Left lung (tissue), 14 donors: Measurements from ENCODE around the gene ERICH2. TPM values are rescaled to one million over a fixed set of nuclear protein-coding genes. Genes with fewer than 3 reads are reported as not detected.

Experiments
- ATAC-seq: fragments of 200-7000 bp; cut with Tn5 transposase; one replicate; pipeline ENCODE4 v1.9.1; 2020; ENCODE audit warnings: moderate library complexity
- DNase-seq, 4 donors: peaks; one replicate each; pipeline ENCODE4 v3.0.0-alpha.2; 2013 to 2020
- H3K27ac ChIP-seq, 2 donors: fragments of 200-600 bp; sonication (generic) in 1 of 2; one replicate each; pipeline versions ENCODE4 v1.5.0 to v1.8.0; 2020 to 2021
- H3K27me3 ChIP-seq, 2 donors: fragments of 200-600 bp; sonication (generic) in 1 of 2; one replicate each; pipeline versions ENCODE4 v1.5.0 to v1.8.0; 2020 to 2021
- H3K36me3 ChIP-seq, 2 donors: fragments of 200-600 bp; sonication (generic) in 1 of 2; one replicate each; pipeline versions ENCODE4 v1.5.0 to v1.8.0; 2020 to 2021
- H3K4me1 ChIP-seq, 2 donors: fragments of 200-600 bp; one replicate each; pipeline ENCODE4 v1.8.0; 2021
- H3K4me3 ChIP-seq, 2 donors: fragments of 200-600 bp; sonication (generic) in 1 of 2; one replicate each; pipeline versions ENCODE4 v1.5.0 to v1.8.0; 2020 to 2021; ENCODE audit warnings: mild to moderate bottlenecking in 1 of 2
- H3K9me3 ChIP-seq, 2 donors: fragments of 200-600 bp; sonication (generic) in 1 of 2; one replicate each; pipeline versions ENCODE4 v1.5.0 to v1.8.0; 2020 to 2021
- CTCF ChIP-seq, 2 donors: fragments of 200-600 bp; sonication (generic) in 1 of 2; IDR thresholded peaks; one replicate each; pipeline versions ENCODE4 v1.5.0 to v1.8.0; 2021; ENCODE audit warnings: antibody characterized with exemption in 2 of 2
- intact Hi-C, 2 donors: fragments of 100-400 bp; cut with DNase I; formaldehyde crosslinking; loops; one replicate each; pipeline versions ENCODE4 v1.11.2 to v1.14.2; 2022
- long read RNA-seq, 12 donors: library from polyadenylated mRNA in 2 of 12; unstranded in 2 of 12; transcript quantifications; one replicate each; pipeline ENCODE4 v2.0.0 and lab custom pipeline, GENCODE V29; 2019 to 2026
- polyA plus RNA-seq, 6 donors: library from polyadenylated mRNA; unstranded; fragments of 120-200 nt; gene quantifications; one replicate each; pipeline ENCODE4 v1.2.1, GENCODE V29; 2013; ENCODE audit not compliant: insufficient read length in 6 of 6
- total RNA-seq, 2 donors: library from RNA; stranded (reverse); fragmentation: NEBNext Ultra II Directional; extraction: Animal tissue kit (Norgen Biotek cat#: 25700); gene quantifications; one replicate each; pipeline ENCODE4 v1.2.1, GENCODE V29; 2021
- donor health status: DM: no; HTN: yes; CAD: no.
- donor health status: DM: no; HTN: no; CAD: no.

ERICH2 gene, protein sequence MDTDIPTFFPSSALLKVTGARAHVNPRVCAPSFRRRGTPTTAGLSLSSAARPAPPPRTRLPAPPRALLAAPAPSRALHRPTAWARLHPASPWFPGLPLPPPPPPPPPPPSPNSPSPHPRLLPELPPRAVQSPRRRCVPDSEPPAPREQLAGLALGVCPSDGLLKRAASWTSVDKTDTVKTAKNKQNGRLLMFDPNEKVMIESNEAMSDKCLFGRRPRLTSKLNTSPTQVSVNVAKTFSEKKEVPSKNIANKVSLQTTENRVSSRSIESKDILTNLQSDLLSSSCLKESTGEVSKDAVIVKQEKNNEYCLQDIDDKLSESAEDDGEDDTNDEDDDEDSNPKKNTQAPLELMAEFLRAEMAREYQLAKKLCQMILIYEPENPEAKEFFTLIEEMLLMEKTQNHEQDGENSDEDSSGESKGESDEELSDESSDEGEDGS
- total RNA-seq: 1 to 10 TPM; 3.3 to 6.2 TPM
- 10 to 100 TPM; 10.1 to 14.4 (median 12.4) TPM for polyA plus RNA-seq
- long read RNA-seq, donor 1: 0 reads
- long read RNA-seq, donor 2: 0 reads
- long read RNA-seq, donor 3: 0 reads
- long read RNA-seq, donor 4: 0 reads
- long read RNA-seq, donor 5: 0 reads
- long read RNA-seq, donor 6: 0 reads
- long read RNA-seq, donor 7: 0 reads
- long read RNA-seq, donor 8: 0 reads
- long read RNA-seq, donor 9: 0 reads
- long read RNA-seq, donor 10, partial matches to known transcripts: 4 of 18 reads
- long read RNA-seq, donor 10, other reads (novel, unspliced or antisense): 14 of 18 reads
- long read RNA-seq, donor 11: 0 reads
- long read RNA-seq, donor 12: 0 reads

DNA sequence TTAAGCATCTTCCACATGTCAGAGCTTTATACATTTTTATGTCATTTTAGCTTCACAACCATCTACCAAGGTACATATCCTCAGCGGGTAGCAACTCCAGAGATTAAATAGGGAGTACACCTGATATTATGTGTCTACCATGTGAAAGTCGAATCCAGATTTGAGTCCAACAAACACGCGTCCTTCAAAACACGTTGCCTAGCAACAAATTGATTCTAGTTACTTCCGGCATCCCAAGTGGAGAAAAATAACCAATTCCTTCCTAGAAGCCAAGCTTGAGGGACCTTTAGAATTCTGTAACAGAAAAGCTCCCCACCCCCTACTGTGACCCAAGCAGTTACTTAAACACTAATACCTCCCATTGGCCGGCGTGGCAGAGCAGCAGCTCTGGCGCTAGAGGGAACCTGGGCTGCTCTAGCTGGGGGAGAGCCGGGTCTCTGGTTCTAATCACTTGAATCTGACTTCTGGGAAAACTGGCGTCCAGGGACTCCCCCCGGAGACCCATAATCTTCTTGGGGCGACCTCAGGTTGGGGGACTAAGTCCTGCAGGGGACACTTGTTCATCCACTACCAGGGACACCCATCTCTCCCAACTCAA is at the start of gene ERICH2:
TSS of gene ERICH2 (plus strand) at position 371 of the 598 bp plus-strand sequence. CDS start 304 bp downstream, outside the sequence.
- intact Hi-C loops: no loop called here
- Histone ChIP-seq H3K4me1 (peaks cover 0 to 16% of the 10 kb centered on the region in 2 donors), H3K27ac (peak within 1 kb of the TSS; percentile 77), H3K36me3 (no peaks in the 10 kb centered on the region), H3K9me3 (no peaks in the 10 kb centered on the region), H3K4me3 (peak within 1 kb of the TSS; percentile 58 to 61), H3K27me3 (peaks cover 0 to 33% of the 10 kb centered on the region in 2 donors)
- peak; percentile 62 to 84 (median 74) for DNase-seq
- peak; percentile 79 for ATAC-seq
- TF ChIP-seq CTCF (IDR thresholded peaks at IDR 0.05): no peak

GRCh38 chr2:170721678-170722077 is 48.5 kb upstream of the ERICH2 start:
- peaks cover 13 to 75% of the 10 kb centered on the region in 2 donors for H3K27me3 ChIP-seq
- no peaks in the 10 kb centered on the region for H3K36me3 ChIP-seq
- H3K4me3 ChIP-seq: no peak overlapping the region
- no peak for DNase-seq
- H3K9me3 ChIP-seq: no peaks in the 10 kb centered on the region
- peaks cover 3 to 7% of the 10 kb centered on the region in 2 donors for H3K4me1 ChIP-seq
- no peak for TF ChIP-seq CTCF (IDR thresholded peaks at IDR 0.05)
- no peak overlapping the region for H3K27ac ChIP-seq
- intact Hi-C loops: no loop called here
- ATAC-seq: no peak

DNA sequence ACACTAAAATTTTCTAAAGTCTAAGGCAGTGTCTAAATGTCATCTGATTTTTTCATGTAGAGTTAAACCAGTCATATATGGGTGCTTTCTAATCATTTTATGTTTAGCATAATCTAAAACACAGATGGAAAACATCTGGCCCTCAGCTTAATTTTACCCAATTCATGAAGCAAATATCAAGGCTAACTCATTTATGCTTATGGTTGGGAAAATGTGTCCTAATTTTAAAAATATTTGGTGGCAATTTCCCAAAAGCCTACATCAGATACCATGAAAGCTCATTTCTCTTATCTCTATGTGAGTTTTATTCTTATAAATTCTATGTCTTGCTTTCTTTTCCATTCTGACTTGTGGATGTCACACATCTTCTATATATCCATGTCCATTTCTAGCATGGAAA is 47.9 kb upstream of the ERICH2 start:
- ATAC-seq (no peak), DNase-seq (no peak)
- H3K4me1 ChIP-seq: peaks cover 0 to under 1% of the 10 kb centered on the region in 2 donors
- H3K27me3 ChIP-seq: peaks cover 7 to 68% of the 10 kb centered on the region in 2 donors
- no peaks in the 10 kb centered on the region for H3K9me3 ChIP-seq
- H3K4me3 ChIP-seq: no peak overlapping the region
- H3K36me3 ChIP-seq: no peaks in the 10 kb centered on the region
- intact Hi-C loops: no loop called here
- H3K27ac ChIP-seq: no peak overlapping the region
- TF ChIP-seq CTCF (IDR thresholded peaks at IDR 0.05): no peak

GRCh38 chr2:170723446-170723958 is 46.7 kb upstream of the ERICH2 start:
- DNase-seq (no peak), ATAC-seq (no peak)
- Histone ChIP-seq H3K36me3 (no peaks in the 10 kb centered on the region), H3K27me3 (peaks cover 0 to 56% of the 10 kb centered on the region in 2 donors), H3K4me1 (no peaks in the 10 kb centered on the region), H3K9me3 (no peaks in the 10 kb centered on the region), H3K4me3 (no peak overlapping the region), H3K27ac (no peak overlapping the region)
- TF ChIP-seq CTCF (IDR thresholded peaks at IDR 0.05): no peak
- intact Hi-C loops: no loop called here
